Keratinocyte (primary cell): ENCODE data around the gene TK2. TPM values are rescaled to one million over a fixed set of nuclear protein-coding genes. Genes with fewer than 3 reads are reported as not detected.

ENCODE experiments used
- DNase-seq: peaks from one replicate; pipeline ENCODE4 v3.0.0-alpha.2; 2011; ENCODE audit warnings: low read depth, missing footprints, low spot score
- FAIRE-seq: peaks from 2 replicates; lab custom pipeline; 2011; peaks lifted over from hg19 to GRCh38; lab: Jason Lieb, UNC
- H2AFZ ChIP-seq: 2 replicates; pipeline ENCODE4 v1.6.0; 2012; ENCODE audit warnings: low read length, control low read depth, inconsistent platforms; ENCODE audit not compliant: control insufficient read depth
- H3K27ac ChIP-seq: 2 replicates; pipeline ENCODE4 v1.5.1; 2011; ENCODE audit warnings: low read length; ENCODE audit not compliant: control insufficient read depth, insufficient read depth
- H3K27me3 ChIP-seq: 3 replicates; pipeline ENCODE4 v1.6.0; 2011; ENCODE audit warnings: low read length; ENCODE audit not compliant: control insufficient read depth, insufficient read depth; ENCODE audit errors: extremely low read depth
- H3K36me3 ChIP-seq, 2 experiments: 2 replicates in 1 of 2; 3 replicates in 1 of 2; pipeline ENCODE4 v1.5.1; 2011; ENCODE audit warnings: low read length in 2 of 2, mild to moderate bottlenecking in 1 of 2; ENCODE audit not compliant: control insufficient read depth in 2 of 2, insufficient read depth in 2 of 2; ENCODE audit errors: extremely low read depth in 1 of 2
- H3K4me1 ChIP-seq: 3 replicates; pipeline ENCODE4 v1.5.1; 2011; ENCODE audit warnings: low read length; ENCODE audit not compliant: control insufficient read depth, insufficient read depth; ENCODE audit errors: extremely low read depth
- H3K4me2 ChIP-seq: 3 replicates; pipeline ENCODE4 v1.6.0; 2011; ENCODE audit warnings: low read depth, low read length; ENCODE audit not compliant: control insufficient read depth, insufficient read depth; ENCODE audit errors: extremely low read depth
- H3K4me3 ChIP-seq, 3 experiments: fragments of 200-600 bp in 1 of 3; sonication (generic) in 1 of 3; 2 replicates in 2 of 3; 3 replicates in 1 of 3; pipeline ENCODE4 v1.5.1; 2011 to 2016; ENCODE audit warnings: low read length in 3 of 3, mild to moderate bottlenecking in 3 of 3, control low read depth in 2 of 3, inconsistent platforms in 1 of 3, low read depth in 1 of 3, mixed read lengths in 1 of 3, mixed run types in 1 of 3, moderate library complexity in 1 of 3; ENCODE audit not compliant: control insufficient read depth in 2 of 3, insufficient read depth in 2 of 3; ENCODE audit errors: extremely low read depth in 1 of 3
- H3K79me2 ChIP-seq: 2 replicates; pipeline ENCODE4 v1.6.0; 2012; ENCODE audit warnings: low read length; ENCODE audit not compliant: control insufficient read depth, insufficient read depth
- H3K9ac ChIP-seq: 3 replicates; pipeline ENCODE4 v1.6.0; 2011; ENCODE audit warnings: low read length; ENCODE audit not compliant: control insufficient read depth, insufficient read depth; ENCODE audit errors: extremely low read depth
- H3K9me1 ChIP-seq: 3 replicates; pipeline ENCODE4 v1.6.0; 2011; ENCODE audit warnings: low read length; ENCODE audit not compliant: control insufficient read depth, insufficient read depth; ENCODE audit errors: extremely low read depth
- H3K9me3 ChIP-seq: 2 replicates; pipeline ENCODE4 v1.5.1; 2012; ENCODE audit warnings: low read depth, low read length; ENCODE audit not compliant: control insufficient read depth
- H4K20me1 ChIP-seq: 3 replicates; pipeline ENCODE4 v1.6.0; 2011; ENCODE audit warnings: low read length; ENCODE audit not compliant: control insufficient read depth, insufficient read depth; ENCODE audit errors: extremely low read depth
- EZH2 ChIP-seq: IDR thresholded peaks from one replicate; pipeline ENCODE4 v1.6.1; 2012; ENCODE audit warnings: inconsistent platforms, mild to moderate bottlenecking, low read length, moderate library complexity
- dilution Hi-C: fragments of 300-500 bp; cut with MboI; formaldehyde crosslinking; loops from one replicate; pipeline ENCODE4 v1.7.0; 2020; ENCODE audit warnings: low sequenced_read_pairs; ENCODE audit not compliant: extremely low pct_ligation_motif_present
- polyA plus RNA-seq, 5 experiments: library from polyadenylated mRNA; depleted of rRNA in 3 of 5; stranded (reverse) in 3 of 5; stranded (forward) in 1 of 5; unstranded in 1 of 5; fragments of >200 nt; gene quantifications; 1 replicate in 1 of 5; 2 replicates in 3 of 5; 3 replicates in 1 of 5; pipeline versions ENCODE4 v1.2.1 to v1.2.3, GENCODE V29; 2011 to 2012; ENCODE audit warnings: missing spikeins in 2 of 5, low read depth in 1 of 5, low replicate concordance in 1 of 5
- TF ChIP-seq, protein P1 (sequence below), 3 experiments: IDR thresholded peaks in 1 of 3; conservative IDR thresholded peaks in 1 of 3; optimal IDR thresholded peaks in 1 of 3; 2 replicates in 2 of 3; 3 replicates in 1 of 3; pipeline versions ENCODE3 to v1.5.1; 2011; ENCODE audit warnings: low read length in 3 of 3, mild to moderate bottlenecking in 3 of 3, moderate library complexity in 2 of 3, control low read depth in 1 of 3, inconsistent platforms in 1 of 3; ENCODE audit not compliant: insufficient read depth in 2 of 3; ENCODE audit errors: extremely low read depth in 1 of 3

Gene TK2
- polyA plus RNA-seq, 1 donor (not counting 4 experiments of a cell fraction or from before 2014, with no cell fraction given) = 19.7 TPM

DNA sequence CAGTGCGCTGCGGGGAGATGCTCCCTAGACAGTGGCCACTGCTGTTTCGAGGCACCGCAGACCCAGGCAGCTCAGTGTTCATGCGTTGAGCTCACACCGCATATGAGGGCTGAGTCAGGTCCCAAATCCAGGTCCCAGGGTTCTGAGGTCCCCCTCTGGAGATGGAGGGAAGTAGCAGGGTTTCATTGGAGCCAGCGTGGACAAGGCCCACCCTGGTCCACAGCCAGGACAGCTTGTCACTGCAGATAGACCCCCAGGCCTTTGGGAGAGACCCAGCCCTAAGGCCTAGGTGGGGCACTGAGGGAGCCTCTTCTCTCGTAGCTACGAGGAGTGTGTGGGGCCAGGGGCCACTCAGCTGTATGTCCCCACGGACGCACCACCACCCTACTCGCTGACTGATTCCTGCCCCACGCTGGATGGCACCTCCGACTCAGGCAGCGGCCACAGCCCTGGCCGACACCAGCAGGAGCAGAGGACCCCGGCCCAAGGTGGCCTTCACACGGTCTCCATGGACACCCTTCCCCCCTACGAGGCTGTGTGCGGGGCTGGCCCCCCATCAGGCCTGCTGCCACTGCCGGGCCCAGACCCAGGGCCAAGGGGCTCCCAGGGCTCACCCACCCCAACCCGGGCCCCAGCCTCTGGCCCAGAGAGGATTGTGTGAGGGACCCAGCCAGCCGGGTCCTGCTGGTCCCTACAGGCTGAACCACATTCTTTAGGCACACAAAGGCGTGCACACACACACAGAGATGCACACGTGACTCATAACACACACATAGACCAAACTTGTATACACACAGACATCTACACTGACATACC, 69.4 kb downstream of the TK2 start:
- no peaks in the 10 kb centered on the region for H3K27me3 ChIP-seq
- H3K9me1 ChIP-seq = no peaks in the 10 kb centered on the region
- H2AFZ ChIP-seq = no peak overlapping the region
- no peaks in the 10 kb centered on the region for H3K9me3 ChIP-seq
- H3K4me1 ChIP-seq = peaks cover 26% of the 10 kb centered on the region
- dilution Hi-C loops = no loop called here
- H3K4me2 ChIP-seq = no peak overlapping the region
- no peaks in the 10 kb centered on the region for H3K36me3 ChIP-seq
- DNase-seq = no peak
- no peak overlapping the region for H3K27ac ChIP-seq
- no peaks in the 10 kb centered on the region for H4K20me1 ChIP-seq
- no peaks in the 10 kb centered on the region for H3K79me2 ChIP-seq
- peak; percentile 57 for FAIRE-seq
- H3K4me3 ChIP-seq = no peak overlapping the region
- H3K9ac ChIP-seq = no peak overlapping the region
- no peak for TF ChIP-seq EZH2
- TF ChIP-seq, protein P1, sequence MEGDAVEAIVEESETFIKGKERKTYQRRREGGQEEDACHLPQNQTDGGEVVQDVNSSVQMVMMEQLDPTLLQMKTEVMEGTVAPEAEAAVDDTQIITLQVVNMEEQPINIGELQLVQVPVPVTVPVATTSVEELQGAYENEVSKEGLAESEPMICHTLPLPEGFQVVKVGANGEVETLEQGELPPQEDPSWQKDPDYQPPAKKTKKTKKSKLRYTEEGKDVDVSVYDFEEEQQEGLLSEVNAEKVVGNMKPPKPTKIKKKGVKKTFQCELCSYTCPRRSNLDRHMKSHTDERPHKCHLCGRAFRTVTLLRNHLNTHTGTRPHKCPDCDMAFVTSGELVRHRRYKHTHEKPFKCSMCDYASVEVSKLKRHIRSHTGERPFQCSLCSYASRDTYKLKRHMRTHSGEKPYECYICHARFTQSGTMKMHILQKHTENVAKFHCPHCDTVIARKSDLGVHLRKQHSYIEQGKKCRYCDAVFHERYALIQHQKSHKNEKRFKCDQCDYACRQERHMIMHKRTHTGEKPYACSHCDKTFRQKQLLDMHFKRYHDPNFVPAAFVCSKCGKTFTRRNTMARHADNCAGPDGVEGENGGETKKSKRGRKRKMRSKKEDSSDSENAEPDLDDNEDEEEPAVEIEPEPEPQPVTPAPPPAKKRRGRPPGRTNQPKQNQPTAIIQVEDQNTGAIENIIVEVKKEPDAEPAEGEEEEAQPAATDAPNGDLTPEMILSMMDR (optimal IDR thresholded peaks at IDR 0.05 in 1 of 3, IDR thresholded peaks at IDR 0.05 in 1 of 3, conservative IDR thresholded peaks at IDR 0.05 in 1 of 3; ENCODE audit: extremely low read depth in 1 of 3, insufficient read depth in 2 of 3, low read length in 3 of 3) = peak in 1 of 3 experiments; percentile 3

DNA sequence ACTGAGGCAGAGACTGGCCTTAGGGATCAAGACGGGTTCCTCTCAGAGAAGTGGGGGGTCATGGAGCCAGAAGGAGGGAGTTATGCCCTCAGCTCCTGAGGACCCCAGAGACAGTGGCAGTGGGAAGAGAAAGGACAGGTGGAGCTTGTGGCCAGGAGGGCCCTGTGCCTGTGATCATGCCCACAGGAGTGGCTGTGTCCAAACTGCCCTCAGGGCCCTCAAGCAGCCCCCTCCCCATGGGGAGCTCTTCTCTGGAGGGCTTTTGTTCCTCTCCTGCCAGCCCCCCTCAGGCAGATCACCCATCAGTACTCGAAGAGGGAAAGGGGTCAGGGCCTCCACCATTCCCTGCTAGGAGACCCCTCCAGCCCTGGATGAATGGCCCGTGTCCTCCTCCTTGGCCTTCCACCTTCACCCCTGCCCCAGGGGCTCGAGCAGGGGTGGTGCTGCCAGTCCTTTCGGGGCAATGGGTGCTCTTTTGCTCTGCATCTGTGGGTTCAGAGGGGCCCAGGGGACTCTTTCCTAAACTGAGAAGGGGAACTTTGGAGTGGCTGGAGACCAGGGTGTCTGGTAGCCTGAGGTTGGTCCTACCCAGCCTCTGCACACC, 70.2 kb downstream of the TK2 start:
- Histone ChIP-seq H4K20me1 (no peaks in the 10 kb centered on the region), H2AFZ (no peak overlapping the region), H3K9me1 (no peaks in the 10 kb centered on the region), H3K4me2 (no peak overlapping the region), H3K9me3 (no peaks in the 10 kb centered on the region), H3K36me3 (no peaks in the 10 kb centered on the region), H3K27ac (no peak overlapping the region), H3K4me3 (no peak overlapping the region), H3K27me3 (no peaks in the 10 kb centered on the region), H3K4me1 (peaks cover 26% of the 10 kb centered on the region), H3K9ac (no peak overlapping the region), H3K79me2 (no peaks in the 10 kb centered on the region)
- dilution Hi-C loops = no loop called here
- no peak for TF ChIP-seq EZH2
- TF ChIP-seq, protein P1 (optimal IDR thresholded peaks at IDR 0.05 in 1 of 3, IDR thresholded peaks at IDR 0.05 in 1 of 3, conservative IDR thresholded peaks at IDR 0.05 in 1 of 3; ENCODE audit: extremely low read depth in 1 of 3, insufficient read depth in 2 of 3, low read length in 3 of 3) = no peak
- FAIRE-seq = no peak
- no peak for DNase-seq
